DOHH2 (cell line): ENCODE results near the gene POLN.

Experiments
- H3F3A ChIP-seq: fragments of 200-600 bp; sonication (generic), shearing (Covaris generic); 2 replicates; pipeline ENCODE4 v1.6.0; 2016; ENCODE audit warnings: antibody characterized with exemption, mild to moderate bottlenecking; ENCODE audit not compliant: control insufficient read depth, insufficient read depth
- H3K27ac ChIP-seq: fragments of 200-600 bp; sonication (generic); 2 replicates; pipeline ENCODE4 v1.5.1; 2014; ENCODE audit warnings: low read depth, mild to moderate bottlenecking, low read length, moderate library complexity
- H3K27me3 ChIP-seq: fragments of 200-600 bp; sonication (generic); 2 replicates; pipeline ENCODE4 v1.6.1; 2014; ENCODE audit warnings: mild to moderate bottlenecking, low read length, mixed read lengths; ENCODE audit not compliant: control insufficient read depth
- H3K36me3 ChIP-seq: fragments of 200-600 bp; sonication (generic); 2 replicates; pipeline ENCODE4 v1.6.1; 2014; ENCODE audit warnings: mild to moderate bottlenecking, low read length, moderate library complexity, mixed read lengths; ENCODE audit not compliant: control insufficient read depth
- H3K4me1 ChIP-seq: fragments of 200-600 bp; sonication (generic); 2 replicates; pipeline ENCODE4 v1.6.1; 2014; ENCODE audit warnings: mild to moderate bottlenecking, low read length, mixed read lengths; ENCODE audit not compliant: control insufficient read depth
- H3K4me2 ChIP-seq: fragments of 200-600 bp; sonication (generic); 2 replicates; pipeline ENCODE4 v1.6.0; 2014; ENCODE audit warnings: mild to moderate bottlenecking, low read length, moderate library complexity
- H3K4me3 ChIP-seq: fragments of 200-600 bp; sonication (generic); 2 replicates; pipeline ENCODE4 v1.5.1; 2014; ENCODE audit warnings: mild to moderate bottlenecking, low read length, mixed read lengths
- H3K79me2 ChIP-seq: fragments of 200-600 bp; sonication (generic); 2 replicates; pipeline ENCODE4 v1.6.1; 2014; ENCODE audit warnings: mild to moderate bottlenecking, low read length, mixed read lengths; ENCODE audit not compliant: control insufficient read depth
- H3K9me2 ChIP-seq: fragments of 200-600 bp; sonication (generic); replicated peaks from 2 replicates; pipeline ENCODE4 v1.6.1; 2014; ENCODE audit warnings: mild to moderate bottlenecking, low read length, mixed read lengths; ENCODE audit not compliant: control insufficient read depth
- H3K9me3 ChIP-seq: fragments of 200-600 bp; sonication (generic); 2 replicates; pipeline ENCODE4 v1.6.1; 2014; ENCODE audit warnings: antibody characterized with exemption, low read length, mixed read lengths; ENCODE audit not compliant: control insufficient read depth, insufficient read depth
- H4K20me1 ChIP-seq: fragments of 200-600 bp; sonication (generic); 2 replicates; pipeline ENCODE4 v1.6.0; 2014; ENCODE audit warnings: low read depth, mild to moderate bottlenecking, antibody characterized with exemption, low read length, moderate library complexity; ENCODE audit not compliant: control insufficient read depth, insufficient read depth
- CTCF ChIP-seq: fragments of 200-600 bp; sonication (generic); IDR thresholded peaks from one replicate; pipeline ENCODE4 v1.5.1; 2014; ENCODE audit warnings: antibody characterized with exemption, mild to moderate bottlenecking, low read depth, low read length; ENCODE audit not compliant: poor library complexity, severe bottlenecking
- EZH2phosphoT487 ChIP-seq: fragments of 200-600 bp; sonication (generic); IDR thresholded peaks from 2 replicates; pipeline ENCODE4 v1.6.1; 2017; ENCODE audit warnings: borderline replicate concordance, mild to moderate bottlenecking, antibody characterized with exemption, low read length, moderate library complexity, mixed read lengths

POLN gene

GRCh38 chr4:2194496-2194895 lies 47.4 kb downstream of the POLN start:
- Histone ChIP-seq H4K20me1 (no peaks in the 10 kb centered on the region), H3K9me2 (no peaks in the 10 kb centered on the region), H3K4me3 (no peak overlapping the region), H3K27me3 (no peaks in the 10 kb centered on the region), H3K4me2 (no peak overlapping the region), H3K27ac (no peak overlapping the region), H3K36me3 (no peaks in the 10 kb centered on the region), H3F3A (no peaks in the 10 kb centered on the region), H3K9me3 (no peaks in the 10 kb centered on the region), H3K4me1 (peaks cover 6% of the 10 kb centered on the region; the same call in 1 of the 2 replicates), H3K79me2 (no peaks in the 10 kb centered on the region)
- TF ChIP-seq CTCF (no peak), EZH2phosphoT487 (no peak)

GRCh38 chr4:2193326-2193725 lies 48.6 kb downstream of the POLN start:
- H3F3A ChIP-seq, result no peaks in the 10 kb centered on the region
- H3K9me2 ChIP-seq, result no peaks in the 10 kb centered on the region
- H3K27ac ChIP-seq, result no peak overlapping the region
- no peak for TF ChIP-seq EZH2phosphoT487
- peaks cover 6% of the 10 kb centered on the region; the same call in 1 of the 2 replicates for H3K4me1 ChIP-seq
- no peak overlapping the region for H3K4me3 ChIP-seq
- H3K36me3 ChIP-seq, result no peaks in the 10 kb centered on the region
- H3K27me3 ChIP-seq, result no peaks in the 10 kb centered on the region
- H3K4me2 ChIP-seq, result no peak overlapping the region
- no peaks in the 10 kb centered on the region for H3K79me2 ChIP-seq
- H3K9me3 ChIP-seq, result no peaks in the 10 kb centered on the region
- H4K20me1 ChIP-seq, result no peaks in the 10 kb centered on the region

GRCh38 chr4:2186865-2187172 lies 55.1 kb downstream of the POLN start:
- no peaks in the 10 kb centered on the region for H3K9me3 ChIP-seq
- no peak overlapping the region for H3K4me3 ChIP-seq
- no peaks in the 10 kb centered on the region for H4K20me1 ChIP-seq
- H3K36me3 ChIP-seq, result no peaks in the 10 kb centered on the region
- H3K4me2 ChIP-seq, result no peak overlapping the region
- H3K27ac ChIP-seq, result no peak overlapping the region
- no peaks in the 10 kb centered on the region for H3K4me1 ChIP-seq
- H3K9me2 ChIP-seq, result no peaks in the 10 kb centered on the region
- no peak for TF ChIP-seq EZH2phosphoT487
- no peak for TF ChIP-seq CTCF
- no peaks in the 10 kb centered on the region for H3K79me2 ChIP-seq
- no peaks in the 10 kb centered on the region for H3F3A ChIP-seq
- H3K27me3 ChIP-seq, result peaks cover 23% of the 10 kb centered on the region

GRCh38 chr4:2186133-2186864 lies 55.6 kb downstream of the POLN start:
- Histone ChIP-seq H3K9me3 (no peaks in the 10 kb centered on the region), H3K4me3 (no peak overlapping the region), H4K20me1 (no peaks in the 10 kb centered on the region), H3K4me2 (no peak overlapping the region), H3K79me2 (no peaks in the 10 kb centered on the region), H3F3A (no peaks in the 10 kb centered on the region), H3K36me3 (no peaks in the 10 kb centered on the region), H3K27ac (no peak overlapping the region), H3K9me2 (no peaks in the 10 kb centered on the region), H3K4me1 (no peaks in the 10 kb centered on the region), H3K27me3 (peaks cover 23% of the 10 kb centered on the region)
- TF ChIP-seq CTCF (peak; percentile 58), EZH2phosphoT487 (no peak)
